Mucosa of descending colon (tissue), 3 donors: ENCODE data around the gene PGLYRP4. TPM values are rescaled to one million over a fixed set of nuclear protein-coding genes. Genes with fewer than 3 reads are reported as not detected.

Experiments
- ATAC-seq: fragments of 200-7000 bp; cut with Tn5 transposase; one replicate; pipeline ENCODE4 v1.9.1; 2020; ENCODE audit warnings: mild to moderate bottlenecking, moderate library complexity
- DNase-seq, 3 donors: peaks; one replicate each; pipeline ENCODE4 v3.0.0-alpha.2; 2020
- H3K36me3 ChIP-seq: fragments of 200-600 bp; one replicate; pipeline ENCODE4 v1.8.0; 2021; ENCODE audit warnings: low read depth, mild to moderate bottlenecking
- H3K4me1 ChIP-seq: fragments of 200-600 bp; one replicate; pipeline ENCODE4 v1.8.0; 2021; ENCODE audit warnings: low read depth, mild to moderate bottlenecking
- H3K4me3 ChIP-seq: fragments of 200-600 bp; one replicate; pipeline ENCODE4 v1.8.0; 2021; ENCODE audit warnings: mild to moderate bottlenecking
- H3K9me3 ChIP-seq: fragments of 200-600 bp; one replicate; pipeline ENCODE4 v1.8.0; 2021; ENCODE audit warnings: mild to moderate bottlenecking
- CTCF ChIP-seq: fragments of 200-600 bp; IDR thresholded peaks from one replicate; pipeline ENCODE4 v1.8.0; 2022; ENCODE audit warnings: antibody characterized with exemption, mild to moderate bottlenecking
- intact Hi-C, 2 donors: fragments of 100-400 bp; cut with DNase I in 1 of 2; cut with micrococcal nuclease in 1 of 2; formaldehyde crosslinking; loops; one replicate each; pipeline versions ENCODE4 v1.11.0 to v1.11.1; 2022; cut with DNase I, micrococcal nuclease
- total RNA-seq, 3 donors: library from RNA; stranded (reverse); fragmentation: NEBNext Ultra II Directional in 2 of 3; extraction: Animal tissue kit (Norgen Biotek cat#: 25700) in 2 of 3; gene quantifications; one replicate each; pipeline versions ENCODE4 v1.2.1 to v1.2.4, GENCODE V29; 2021 to 2023
- donor health status: DM: no; HTN: no; CAD: no; lungs with moderate emphysema.
- donor health status: DM: no; HTN: no; CAD: no.
- donor health status: DM: no; HTN: yes; CAD: no.

The PGLYRP4 gene
- total RNA-seq, 3 donors from 2014 or later = not detected

- Histone ChIP-seq H3K4me1 (no peaks in the 10 kb centered on the region), H3K4me3 (no peak overlapping the region), H3K36me3 (no peaks in the 10 kb centered on the region), H3K9me3 (no peaks in the 10 kb centered on the region)
- intact Hi-C loops = loop anchor here in 1 of 2 donors (5.0 kb wide), 1 partner anchor 138 kb away; no protein-coding TSS in a partner anchor
- ATAC-seq (no peak), DNase-seq (no peak)
- no peak for TF ChIP-seq CTCF
Observed at GRCh38 chr1:153359241-153359640, 10.6 kb upstream of the PGLYRP4 start.

- intact Hi-C loops = loop anchor here in 1 of 2 donors (5.0 kb wide), 1 partner anchor 139 kb away; no protein-coding TSS in a partner anchor
- TF ChIP-seq CTCF = no peak
- Histone ChIP-seq H3K9me3 (no peaks in the 10 kb centered on the region), H3K4me1 (no peaks in the 10 kb centered on the region), H3K36me3 (no peaks in the 10 kb centered on the region), H3K4me3 (no peak overlapping the region)
- ATAC-seq (no peak), DNase-seq (no peak)
Observed at GRCh38 chr1:153358691-153358975, 10.0 kb upstream of the PGLYRP4 start.

- DNase-seq (no peak), ATAC-seq (no peak)
- Histone ChIP-seq H3K9me3 (no peaks in the 10 kb centered on the region), H3K4me3 (no peak within 1 kb of the TSS), H3K36me3 (no peaks in the 10 kb centered on the region), H3K4me1 (no peaks in the 10 kb centered on the region)
- TF ChIP-seq CTCF = no peak
- intact Hi-C loops = loop anchor here in 1 of 2 donors (5.0 kb wide), 1 partner anchor 139 kb away; no protein-coding TSS in a partner anchor
Observed at GRCh38 chr1:153357853-153358690, 9.4 kb upstream of the PGLYRP4 start, which contains the start of gene S100A9. Gene S100A9 (plus strand): TSS chr1:153357854. CDS start chr1:153358284, 430 bp downstream.

GRCh38 chr1:153357076-153357852, 8.6 kb upstream of the PGLYRP4 start:
- peak; percentile 81 for ATAC-seq
- no peaks in the 10 kb centered on the region for H3K4me1 ChIP-seq
- no peak for TF ChIP-seq CTCF
- peak; percentile 41 to 80 (median 63) for DNase-seq
- no peaks in the 10 kb centered on the region for H3K9me3 ChIP-seq
- H3K36me3 ChIP-seq = no peaks in the 10 kb centered on the region
- no peak overlapping the region for H3K4me3 ChIP-seq
- intact Hi-C loops = loop anchor here in 1 of 2 donors (5.0 kb wide), 1 partner anchor 140 kb away; no protein-coding TSS in a partner anchor

- Histone ChIP-seq H3K9me3 (no peaks in the 10 kb centered on the region), H3K36me3 (no peaks in the 10 kb centered on the region), H3K4me1 (no peaks in the 10 kb centered on the region), H3K4me3 (no peak overlapping the region)
- DNase-seq (no peak), ATAC-seq (no peak)
- intact Hi-C loops = loop anchor here in 1 of 2 donors (5.0 kb wide), 1 partner anchor 141 kb away; no protein-coding TSS in a partner anchor
- TF ChIP-seq CTCF = no peak
Observed at GRCh38 chr1:153356392-153357075, 7.9 kb upstream of the PGLYRP4 start.
